Stimulated activated CD4-positive, alpha-beta T cell treated with anti-CD3 and anti-CD28 coated beads, TNF-alpha, amount 100 ng/mL, for 24 hours (primary cell): ENCODE results near the gene FFAR1.
A peak's percentile ranks its signal among the peaks of the same experiment; 100 is the strongest.

ENCODE experiments used
- DNase-seq, 3 experiments: peaks; one replicate each; pipeline ENCODE4 v3.0.0-alpha.2; 2020; ENCODE audit warnings: low read depth in 3 of 3

The FFAR1 gene

GRCh38 chr19:35315883-35316282 lies 31.8 kb upstream of the FFAR1 start:
- DNase-seq: no peak

GRCh38 chr19:35316560-35316959 lies 31.1 kb upstream of the FFAR1 start:
- no peak for DNase-seq

GRCh38 chr19:35317464-35318043 lies 30.1 kb upstream of the FFAR1 start:
- no peak for DNase-seq

- no peak for DNase-seq
These were observed 28.8 kb upstream of the FFAR1 start for GRCh38 chr19:35318679-35319448.

- no peak for DNase-seq
These were observed 27.5 kb upstream of the FFAR1 start for GRCh38 chr19:35320065-35320713.

- DNase-seq: no peak
These were observed 26.4 kb upstream of the FFAR1 start for GRCh38 chr19:35321291-35321690.

- no peak for DNase-seq
These were observed 25.7 kb upstream of the FFAR1 start for GRCh38 chr19:35322014-35322413.

GRCh38 chr19:35327642-35328041 lies 20.1 kb upstream of the FFAR1 start:
- no peak for DNase-seq

GRCh38 chr19:35328851-35329285 lies 18.8 kb upstream of the FFAR1 start, which contains the start of gene CD22:
CD22 (plus strand) TSS chr19:35329187; CDS start chr19:35332041, 2,854 bp downstream.
- no peak for DNase-seq

GRCh38 chr19:35329323-35329722 lies 18.4 kb upstream of the FFAR1 start:
- no peak for DNase-seq

GRCh38 chr19:35330475-35330874 lies 17.2 kb upstream of the FFAR1 start:
- DNase-seq: no peak

- DNase-seq: no peak
These were observed 16.0 kb upstream of the FFAR1 start for GRCh38 chr19:35331551-35332214.

- DNase-seq: peak in 1 of 3 experiments; percentile 39
These were observed 14.9 kb upstream of the FFAR1 start for GRCh38 chr19:35332817-35333216.

- DNase-seq: no peak
These were observed 13.5 kb upstream of the FFAR1 start for GRCh38 chr19:35334144-35334753.

- DNase-seq: no peak
These were observed 11.3 kb upstream of the FFAR1 start for GRCh38 chr19:35336166-35336955.

- no peak for DNase-seq
These were observed 10.4 kb upstream of the FFAR1 start for GRCh38 chr19:35337097-35337983.

- no peak for DNase-seq
These were observed 9.8 kb upstream of the FFAR1 start for GRCh38 chr19:35337984-35338296.

GRCh38 chr19:35340431-35340830 lies 7.3 kb upstream of the FFAR1 start:
- no peak for DNase-seq

- no peak for DNase-seq
These were observed 6.7 kb upstream of the FFAR1 start for GRCh38 chr19:35341006-35341405.

- DNase-seq: no peak
These were observed 6.0 kb upstream of the FFAR1 start for GRCh38 chr19:35341565-35342225.
